Measurements from ENCODE around the gene CSN3. TPM values are rescaled to one million over a fixed set of nuclear protein-coding genes. Genes with fewer than 3 reads are reported as not detected.

Gene CSN3
- polyA plus RNA-seq, 1 experiment: not detected

- H3K27me3 ChIP-seq (ENCODE audit: control insufficient read depth, insufficient read depth, low read length): no peaks in the 10 kb centered on the region
- no peak for DNase-seq (ENCODE audit: low read depth)
- no peak for TF ChIP-seq CTCF (IDR thresholded peaks at IDR 0.05; ENCODE audit: insufficient read depth, low read depth, low read length)
- H3K4me3 ChIP-seq (ENCODE audit: low read depth, low read length): no peak overlapping the region
- CTCF ChIA-PET: interaction anchor here (0.7 kb wide), 1 partner anchor 163 kb away, joined by 3 read pairs; no protein-coding TSS in a partner anchor
- H3K36me3 ChIP-seq (ENCODE audit: control insufficient read depth, insufficient read depth, low read length): no peaks in the 10 kb centered on the region
- POLR2A ChIA-PET: no interaction called here
Measured at GRCh38 chr4:70299643-70300042, 57.2 kb downstream of the CSN3 start.

- ChIA-PET POLR2A (no interaction called here), CTCF (interaction anchor here (0.7 kb wide), 1 partner anchor 163 kb away, joined by 3 read pairs; no protein-coding TSS in a partner anchor)
- no peak for DNase-seq (ENCODE audit: low read depth)
- H3K27me3 ChIP-seq (ENCODE audit: control insufficient read depth, insufficient read depth, low read length): no peaks in the 10 kb centered on the region
- H3K4me3 ChIP-seq (ENCODE audit: low read depth, low read length): no peak overlapping the region
- no peaks in the 10 kb centered on the region for H3K36me3 ChIP-seq (ENCODE audit: control insufficient read depth, insufficient read depth, low read length)
- TF ChIP-seq CTCF (IDR thresholded peaks at IDR 0.05; ENCODE audit: insufficient read depth, low read depth, low read length): no peak
Measured at GRCh38 chr4:70300215-70300614, 57.8 kb downstream of the CSN3 start.

Other genes starting within 250 kb of the CSN3 start
- not detected in 2 replicates for gene STATH, start 246.6 kb upstream of the CSN3 start, polyA plus RNA-seq (2011; rRNA removed)
- not detected in 2 replicates for gene HTN3, start 214.1 kb upstream of the CSN3 start, polyA plus RNA-seq (2011; rRNA removed)
- gene HTN1, start 192.2 kb upstream of the CSN3 start, polyA plus RNA-seq (2011; rRNA removed): not detected in 2 replicates
- gene PRR27, start 88.4 kb upstream of the CSN3 start, polyA plus RNA-seq (2011; rRNA removed): not detected in 2 replicates
- gene ODAM, start 46.9 kb upstream of the CSN3 start, polyA plus RNA-seq (2011; rRNA removed): not detected in 2 replicates
- gene FDCSP, start 16.5 kb upstream of the CSN3 start, polyA plus RNA-seq (2011; rRNA removed): not detected in 2 replicates
- not detected in 2 replicates for gene CABS1, start 92.4 kb downstream of the CSN3 start, polyA plus RNA-seq (2011; rRNA removed)
- gene SMR3A, start 118.2 kb downstream of the CSN3 start, polyA plus RNA-seq (2011; rRNA removed): not detected in 2 replicates
- not detected in 2 replicates for gene SMR3B, start 140.5 kb downstream of the CSN3 start, polyA plus RNA-seq (2011; rRNA removed)
- not detected in 2 replicates for gene OPRPN, start 155.3 kb downstream of the CSN3 start, polyA plus RNA-seq (2011; rRNA removed)
- gene MUC7, start 229.6 kb downstream of the CSN3 start, polyA plus RNA-seq (2011; rRNA removed): not detected in 2 replicates

Measured in BJ (cell line).